Measurements from ENCODE around the gene IL17F.
"Not testable (repeated sequence)": the region's sequence is repeated elsewhere in the genome, so short reads cannot be mapped to it uniquely, and the experiment has no call there.

The IL17F gene

DNA sequence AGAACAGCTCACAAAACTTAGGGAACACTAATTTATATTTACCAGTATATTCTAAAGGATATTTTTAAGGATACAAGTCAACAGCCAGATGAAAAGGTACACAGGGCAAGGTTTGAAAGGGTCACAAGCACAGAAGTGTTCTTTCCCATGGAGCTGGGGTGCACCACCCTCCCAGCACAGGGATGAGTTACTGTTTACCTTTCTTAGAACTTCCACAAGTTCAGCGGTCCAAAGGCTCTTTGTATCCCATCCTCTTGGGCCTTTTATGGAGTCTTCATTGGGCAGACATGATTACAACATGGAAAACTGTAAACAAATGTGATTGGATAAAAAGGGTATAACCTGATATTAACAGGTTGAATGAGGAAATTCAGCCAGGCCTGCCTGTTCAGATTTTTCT is 1.1 kb upstream of the IL17F start:
- no peak for DNase-seq (ENCODE audit: low spot score)

DNA sequence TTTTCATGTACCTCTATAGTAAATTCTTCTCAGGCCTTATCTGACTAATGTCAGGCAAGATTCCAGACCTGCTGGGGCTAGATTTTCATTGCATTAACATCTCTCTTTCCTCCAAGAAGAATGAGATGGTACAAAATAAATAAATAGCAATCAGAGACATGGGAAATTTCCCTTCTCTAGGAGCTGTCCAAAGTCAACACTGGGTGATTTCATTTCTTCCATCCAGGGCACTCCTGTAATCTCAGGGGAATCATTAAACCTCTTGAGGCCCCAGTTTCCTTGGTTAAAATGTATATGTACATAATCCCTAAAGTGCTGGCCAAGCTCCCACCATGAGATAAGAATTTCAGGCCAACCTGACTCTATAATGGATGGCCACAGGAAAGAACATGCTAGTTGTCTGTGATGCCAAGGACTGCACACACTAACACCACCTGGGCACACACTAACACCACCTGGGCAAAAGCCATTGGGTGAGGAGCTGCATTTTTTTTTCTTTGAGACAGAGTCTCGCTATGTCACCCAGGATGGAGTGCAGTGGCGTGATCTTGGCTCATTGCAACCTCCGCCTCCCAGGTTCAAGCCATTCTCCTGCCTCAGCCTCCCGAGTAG is 912 bp downstream of the IL17F start:
- DNase-seq (ENCODE audit: low spot score): no peak

DNA sequence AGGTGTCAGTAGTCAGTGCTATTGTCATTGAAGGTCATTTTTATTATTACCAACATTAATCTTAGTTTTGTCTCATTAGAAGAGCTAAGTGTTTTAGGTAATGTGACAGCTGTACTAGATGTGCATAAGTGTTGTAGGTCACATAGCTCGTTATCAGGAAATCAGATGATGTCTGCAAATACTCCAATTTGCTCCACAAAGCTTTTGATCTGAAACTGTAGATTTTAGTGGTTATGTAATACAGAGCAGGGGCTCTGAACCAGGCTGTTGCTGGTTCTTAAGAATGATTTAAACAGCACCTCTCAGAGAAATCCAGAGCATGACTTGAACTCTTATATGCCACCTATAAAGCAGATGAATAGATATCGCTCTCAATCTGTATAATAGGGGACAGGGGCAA is 2.5 kb downstream of the IL17F start:
- DNase-seq (ENCODE audit: low spot score): no peak

DNA sequence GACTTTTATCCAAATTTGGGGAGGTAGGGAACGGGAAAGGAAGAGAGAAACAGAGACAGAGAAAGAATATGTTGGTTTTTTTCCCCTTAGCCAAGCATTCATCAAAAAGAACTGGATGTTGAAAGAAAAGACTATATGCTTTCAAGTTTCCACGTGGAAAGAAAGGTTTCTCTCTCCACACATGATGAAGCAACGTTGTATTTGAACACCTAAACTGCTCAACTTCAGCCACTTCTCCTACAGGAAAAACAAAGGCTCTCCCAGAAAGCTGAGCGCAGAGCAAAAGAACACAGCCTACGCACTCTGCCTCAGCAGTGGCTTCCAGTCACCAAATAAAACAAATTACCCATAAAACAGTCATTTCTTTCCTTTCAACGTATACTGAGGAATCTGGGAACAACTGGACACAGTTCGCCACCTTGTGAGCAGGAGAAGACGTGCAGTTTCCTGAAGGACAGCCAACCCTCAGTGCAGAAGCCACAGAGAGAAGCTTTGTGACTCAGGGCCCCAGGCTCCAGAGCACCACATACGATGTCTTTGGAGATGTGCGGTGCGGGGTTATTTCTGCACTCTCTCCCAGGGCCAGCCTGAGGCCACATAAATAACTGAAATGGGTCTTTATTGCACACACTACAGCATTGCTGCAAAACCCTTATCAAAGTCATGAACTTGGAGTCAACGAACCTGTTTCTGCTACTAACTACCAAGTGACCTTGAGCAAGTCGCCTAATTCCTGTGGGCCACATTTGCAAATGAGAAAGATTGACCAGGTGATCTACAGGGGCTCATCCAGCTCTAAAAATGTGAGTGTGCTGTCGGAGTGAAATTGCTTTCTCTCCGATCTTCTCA is 10.1 kb downstream of the IL17F start:
- peak; percentile 3 for DNase-seq (ENCODE audit: low spot score)

DNA sequence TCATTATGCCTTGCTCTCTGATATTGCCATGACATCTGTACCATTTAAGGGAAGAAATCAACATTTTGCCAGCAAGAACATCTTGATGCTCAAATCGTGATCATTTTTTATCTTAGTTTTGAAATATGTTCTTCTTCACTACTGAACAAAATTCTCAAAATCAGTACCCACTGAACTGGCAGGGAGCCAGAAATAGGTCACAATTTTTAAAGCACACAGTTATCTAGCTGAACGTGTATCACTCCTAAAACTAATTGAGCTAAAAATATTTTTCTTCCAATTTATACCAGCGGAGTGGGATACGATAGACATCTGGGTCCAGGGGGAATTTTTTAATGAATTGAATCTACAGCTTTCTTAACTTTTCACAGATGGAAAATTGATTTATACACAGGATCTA is 11.3 kb downstream of the IL17F start:
- no peak for DNase-seq (ENCODE audit: low spot score)

DNA sequence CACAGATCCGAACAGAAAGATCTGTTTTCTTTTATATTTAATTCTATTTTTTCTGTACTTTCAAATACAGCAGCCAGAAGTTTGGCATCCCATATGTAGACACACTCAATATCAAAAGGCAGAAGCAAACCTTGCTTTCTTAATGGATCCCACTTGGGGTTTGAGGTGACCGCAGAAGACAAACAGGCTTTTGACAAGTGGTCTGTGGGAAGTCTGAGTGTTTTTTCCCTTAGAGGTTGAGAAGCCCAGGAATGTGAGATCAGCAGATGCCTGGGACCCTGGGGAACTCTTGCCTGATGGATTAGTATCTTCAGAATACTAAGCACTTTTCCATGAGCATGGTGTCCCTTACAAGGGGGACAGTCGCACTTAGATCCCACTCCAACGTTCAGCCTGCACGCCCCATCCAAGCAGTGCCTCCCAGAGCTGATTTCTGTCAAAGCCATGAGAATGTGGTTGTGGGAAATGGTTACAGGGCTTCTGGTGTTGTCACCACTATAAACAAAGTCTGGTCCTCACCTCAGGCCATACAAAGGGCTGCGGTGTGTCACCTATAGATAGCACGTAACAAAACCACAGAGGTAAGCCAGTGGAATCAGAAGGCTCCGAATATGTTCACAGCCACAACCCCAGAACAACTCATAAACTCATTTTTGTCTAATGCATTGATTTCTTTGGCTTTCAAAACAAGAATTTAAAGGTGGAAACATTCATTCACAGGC is 12.7 kb downstream of the IL17F start:
- DNase-seq (ENCODE audit: low spot score): no peak

DNA sequence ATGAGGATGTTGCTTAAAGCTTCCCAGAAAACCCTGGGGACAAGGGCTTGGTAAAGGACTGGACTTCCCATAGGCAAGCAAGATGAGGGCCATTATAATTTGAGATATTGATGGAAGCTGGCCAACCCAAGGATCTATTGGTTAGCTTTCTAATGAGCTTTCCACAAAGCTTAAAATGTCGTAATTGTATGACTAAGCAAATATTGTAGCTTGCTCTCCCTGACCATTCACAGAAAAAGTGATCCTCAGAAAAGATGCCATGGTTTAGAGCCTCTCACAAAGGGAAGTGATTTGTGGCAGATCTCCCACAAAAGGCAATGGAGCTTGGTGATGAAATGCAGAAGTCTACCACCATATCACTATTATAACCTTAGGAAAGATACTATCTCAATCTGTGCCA is 13.6 kb downstream of the IL17F start:
- no peak for DNase-seq (ENCODE audit: low spot score)

DNA sequence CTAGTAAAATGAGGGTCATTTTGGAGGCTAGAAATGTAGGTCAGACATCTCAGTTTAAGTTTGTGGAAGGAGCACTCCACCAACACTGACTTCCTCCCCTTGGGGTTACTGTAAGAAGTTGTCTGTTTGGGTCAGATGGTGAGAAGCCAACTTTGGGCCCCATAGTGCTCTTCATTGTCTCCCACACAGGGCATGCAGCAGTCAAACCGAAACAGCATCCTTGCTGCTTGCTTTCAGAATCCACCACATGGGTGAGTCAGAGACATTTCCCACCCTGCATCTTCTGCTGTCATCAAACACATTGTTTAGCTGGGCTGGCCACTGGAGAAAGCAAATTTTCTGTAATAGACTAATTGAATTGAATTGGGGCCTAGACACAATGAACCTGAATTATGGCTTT is 16.8 kb downstream of the IL17F start:
- DNase-seq (ENCODE audit: low spot score): no peak

DNA sequence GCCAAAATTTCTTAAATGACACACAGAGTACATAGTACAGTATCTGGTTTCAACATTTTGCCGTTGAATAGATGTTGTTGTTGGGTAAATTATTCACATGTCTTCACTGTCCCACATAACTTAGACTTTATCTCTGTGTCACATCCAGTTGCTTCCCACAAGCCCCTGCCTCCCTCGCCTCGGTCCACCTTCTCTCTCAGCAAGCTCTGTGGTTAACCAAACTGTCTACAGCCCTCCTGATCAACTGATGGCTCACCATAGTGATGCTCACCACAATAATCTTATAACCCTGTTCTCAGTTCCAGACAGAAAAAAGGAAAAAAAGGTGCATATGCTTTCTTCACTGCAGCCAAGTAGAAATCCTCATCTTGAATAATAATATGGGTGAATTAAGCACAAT is 23.0 kb downstream of the IL17F start:
- no peak for DNase-seq (ENCODE audit: low spot score)

DNA sequence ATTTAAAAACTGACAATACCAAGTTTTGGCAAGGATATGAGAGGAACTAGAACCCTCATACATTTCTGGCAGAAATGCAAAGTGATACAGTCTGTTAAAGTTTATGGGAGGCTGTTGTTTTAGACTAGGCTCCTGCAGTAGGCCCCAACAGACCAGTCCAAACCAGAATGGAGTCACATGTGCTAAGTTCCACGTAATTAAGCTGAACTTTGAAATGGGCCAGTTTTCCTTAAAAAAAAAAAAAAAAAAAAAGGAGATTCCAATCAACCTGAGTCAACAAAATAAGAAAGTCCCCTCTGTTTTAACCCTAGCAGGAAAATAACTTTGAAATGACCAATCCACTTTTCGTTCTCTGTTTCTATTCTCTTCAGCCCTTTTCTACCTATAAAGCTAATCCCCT is 26.5 kb downstream of the IL17F start:
- no peak for DNase-seq (ENCODE audit: low spot score)

DNA sequence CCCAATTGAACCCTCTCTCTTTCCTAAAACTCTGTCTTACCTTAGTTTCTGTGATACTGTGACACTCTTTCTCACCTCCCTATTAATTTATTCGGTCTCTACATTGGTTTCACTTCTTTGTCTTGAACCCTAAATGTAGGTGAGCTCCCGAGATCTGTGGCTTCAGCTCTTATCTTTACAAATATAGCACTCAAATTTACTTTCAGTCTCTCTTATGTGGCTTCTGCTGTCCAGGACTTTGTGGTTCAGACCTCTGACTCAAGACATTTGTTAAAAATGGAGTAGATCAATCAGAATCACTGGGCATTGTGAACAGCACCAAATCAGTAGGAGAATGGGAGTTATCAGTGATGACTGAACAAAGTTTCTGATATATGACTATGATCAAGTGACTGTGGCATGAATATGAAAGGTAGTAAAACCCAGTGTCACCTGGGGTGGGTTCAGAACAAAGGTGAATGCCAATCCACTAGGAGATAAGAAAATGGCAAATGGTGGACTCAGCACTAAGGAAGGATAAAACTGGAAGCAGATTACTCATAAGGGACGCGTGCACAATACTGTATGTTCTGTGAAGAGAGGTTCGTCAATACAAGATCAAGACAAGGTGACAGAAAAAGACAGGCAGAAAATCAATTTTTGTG is 27.2 kb downstream of the IL17F start:
- DNase-seq (ENCODE audit: low spot score): no peak

DNA sequence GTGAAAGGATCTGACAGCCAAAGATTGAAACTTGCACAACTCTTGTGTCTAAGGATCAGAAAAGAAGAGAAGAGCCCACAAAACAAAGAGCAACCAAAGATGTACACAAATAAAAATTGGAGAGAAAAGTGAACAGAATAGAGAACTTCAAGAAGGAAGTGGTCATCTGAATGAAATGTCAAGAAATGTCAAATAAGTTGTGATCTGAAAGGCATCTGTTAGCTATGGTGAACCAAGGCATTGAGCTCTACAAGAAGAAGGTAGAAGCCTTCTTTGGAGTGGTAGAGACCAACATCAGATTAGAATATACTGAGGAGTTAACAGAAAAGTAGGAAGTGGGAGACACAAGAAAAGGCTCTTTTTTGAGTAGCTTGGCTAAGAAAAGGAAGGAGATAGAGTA is 28.5 kb downstream of the IL17F start:
- no peak for DNase-seq (ENCODE audit: low spot score)

DNA sequence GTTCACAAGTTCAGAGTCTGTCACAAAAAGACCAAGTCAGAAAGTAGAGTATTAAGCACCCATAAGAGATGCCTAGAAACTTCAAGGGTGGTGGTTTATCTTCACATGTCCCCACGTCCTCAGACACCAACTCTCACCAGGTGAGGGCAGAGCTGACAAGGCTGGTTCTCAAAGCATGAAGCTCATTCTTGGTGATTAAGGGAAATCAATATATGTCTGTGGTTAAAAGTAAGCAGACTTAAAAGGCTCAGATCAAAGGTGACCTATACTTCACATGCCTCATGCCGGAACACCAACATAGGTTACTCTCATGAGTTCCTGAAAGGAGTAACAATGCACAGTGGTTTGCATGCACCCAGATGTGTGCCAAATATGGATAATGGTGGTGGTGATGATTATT is 31.2 kb downstream of the IL17F start:
- no peak for DNase-seq (ENCODE audit: low spot score)

DNA sequence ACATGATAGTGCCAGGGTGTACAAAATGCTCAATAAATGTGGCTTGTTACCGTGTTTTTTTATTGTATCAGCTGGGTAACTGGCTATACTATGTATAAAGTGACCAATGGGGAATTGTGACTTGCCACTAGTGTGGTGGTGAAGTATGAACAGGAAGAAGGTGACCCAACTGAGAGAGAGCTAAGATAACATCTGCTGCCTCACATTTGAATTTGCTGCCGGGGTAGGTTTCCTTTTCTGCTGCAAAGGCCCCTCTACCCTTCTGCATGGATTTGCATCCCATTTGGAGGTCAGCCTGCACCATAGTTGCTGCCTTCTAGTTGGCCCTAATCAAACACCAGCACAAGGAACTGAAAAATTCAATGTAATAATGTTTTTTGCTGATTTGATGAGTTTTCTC is 34.1 kb downstream of the IL17F start:
- DNase-seq (ENCODE audit: low spot score): no peak

DNA sequence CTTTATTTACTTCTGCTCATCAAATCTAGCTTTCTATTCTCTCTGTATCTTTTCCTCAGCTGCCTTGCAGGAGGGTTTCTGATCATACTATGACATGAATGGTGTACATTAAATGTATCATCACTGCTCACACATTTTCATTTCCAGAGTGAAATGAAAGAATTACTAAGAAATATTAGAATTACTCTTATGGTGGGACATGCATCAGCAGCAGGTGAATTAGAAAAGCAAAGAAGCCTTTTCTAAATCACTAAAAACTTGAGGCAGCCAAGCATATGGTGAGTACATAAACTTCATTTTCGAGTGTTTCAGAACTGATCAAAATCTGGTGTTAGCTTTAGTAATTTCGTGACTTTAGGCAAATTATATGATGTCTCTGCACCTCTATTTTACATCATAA is 34.5 kb downstream of the IL17F start:
- no peak for DNase-seq (ENCODE audit: low spot score)

DNA sequence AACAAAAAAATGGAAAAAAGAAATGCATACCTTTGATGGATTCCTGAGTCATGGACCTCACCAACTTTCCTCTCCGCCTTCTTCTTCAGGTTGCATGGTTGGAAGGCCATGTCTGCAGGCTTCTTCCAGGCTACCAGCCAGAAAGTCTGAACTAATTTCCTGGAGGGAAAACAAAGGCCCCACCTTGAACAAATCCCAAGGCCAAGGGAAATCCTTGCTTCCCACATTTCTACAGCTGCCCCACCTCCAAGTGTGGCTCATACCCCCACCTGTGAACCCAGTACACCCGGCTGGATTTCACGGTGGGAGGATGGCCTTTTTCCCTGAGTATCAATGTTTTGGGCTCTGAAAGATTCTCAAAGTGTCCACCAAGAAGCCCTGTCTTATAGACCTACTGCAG is 35.7 kb downstream of the IL17F start:
- DNase-seq (ENCODE audit: low spot score): no peak

DNA sequence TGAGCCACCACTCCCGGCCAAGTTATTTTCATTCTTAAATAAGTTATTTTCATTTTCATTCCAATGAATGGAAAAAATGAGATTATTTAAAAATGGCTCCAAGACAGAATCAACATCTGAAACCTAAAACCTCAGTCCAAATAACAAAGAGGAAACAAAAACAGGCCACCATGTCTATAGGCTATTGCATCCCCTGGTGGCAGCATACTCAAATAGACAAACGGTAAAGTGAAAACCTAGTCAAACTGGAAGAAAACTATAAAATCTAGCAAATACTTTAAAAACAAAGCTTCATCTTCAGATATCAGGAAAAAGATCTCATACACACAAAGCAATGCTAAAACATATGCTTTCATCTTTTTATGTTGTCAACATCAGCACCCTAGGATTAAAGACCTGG is 37.2 kb downstream of the IL17F start:
- no peak for DNase-seq (ENCODE audit: low spot score)

DNA sequence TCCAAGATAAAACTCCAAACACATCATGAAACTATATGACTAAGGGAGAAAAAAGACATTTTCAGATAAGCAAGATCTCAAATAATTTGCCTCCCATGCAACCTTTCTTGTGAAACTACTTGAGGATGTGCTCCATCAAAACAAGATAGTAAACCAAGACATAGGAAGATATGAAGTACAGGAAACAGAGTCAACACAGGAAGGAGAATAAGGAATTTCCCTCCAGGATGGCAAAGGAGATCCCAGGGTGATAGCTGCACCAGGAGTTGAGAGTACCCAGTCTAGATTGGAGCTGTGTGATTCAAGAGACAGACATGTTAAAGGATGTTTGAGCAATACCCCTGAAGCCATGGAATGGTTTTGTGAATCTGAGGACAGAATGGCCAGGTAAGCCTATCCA is 42.8 kb downstream of the IL17F start:
- no peak for DNase-seq (ENCODE audit: low spot score)

DNA sequence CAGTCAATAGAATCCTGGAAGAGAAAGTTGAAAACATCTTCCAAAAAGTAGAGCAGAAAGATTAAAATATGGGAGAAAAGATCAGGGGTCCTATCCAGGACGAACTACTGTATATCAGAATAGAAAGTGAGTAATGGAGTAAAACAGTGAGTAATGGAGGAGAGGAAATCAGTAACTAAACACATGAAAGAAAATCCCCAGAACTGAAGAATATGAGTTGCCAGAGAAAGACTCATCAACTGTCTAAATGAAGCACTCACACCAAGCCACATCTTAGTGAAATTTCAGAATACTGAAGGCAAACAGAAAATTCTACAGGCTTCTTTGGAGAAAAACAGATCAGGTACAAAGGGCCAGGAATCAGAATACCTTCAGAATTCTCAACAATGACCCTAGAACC is 43.3 kb downstream of the IL17F start:
- no peak for DNase-seq (ENCODE audit: low spot score)

DNA sequence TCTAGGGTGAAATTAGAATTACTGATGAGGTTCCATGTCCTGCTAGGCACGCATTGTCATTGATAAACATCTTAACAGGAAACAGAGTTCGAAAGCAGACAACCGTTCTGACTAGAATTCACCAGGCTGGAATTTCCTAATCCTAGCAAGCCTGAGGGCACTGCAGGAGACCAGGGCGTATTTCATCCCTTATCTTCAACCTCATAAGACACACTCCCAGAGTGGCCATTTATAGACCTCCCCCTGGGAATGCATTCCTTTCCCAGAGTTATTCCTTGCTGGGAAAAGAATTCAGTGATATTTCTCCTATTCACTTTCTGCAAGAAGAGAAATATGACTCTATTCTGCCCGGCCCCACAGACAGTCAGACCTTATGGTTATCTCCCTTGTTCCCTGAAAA is 44.2 kb downstream of the IL17F start:
- DNase-seq (ENCODE audit: low spot score): not testable (repeated sequence)

DNA sequence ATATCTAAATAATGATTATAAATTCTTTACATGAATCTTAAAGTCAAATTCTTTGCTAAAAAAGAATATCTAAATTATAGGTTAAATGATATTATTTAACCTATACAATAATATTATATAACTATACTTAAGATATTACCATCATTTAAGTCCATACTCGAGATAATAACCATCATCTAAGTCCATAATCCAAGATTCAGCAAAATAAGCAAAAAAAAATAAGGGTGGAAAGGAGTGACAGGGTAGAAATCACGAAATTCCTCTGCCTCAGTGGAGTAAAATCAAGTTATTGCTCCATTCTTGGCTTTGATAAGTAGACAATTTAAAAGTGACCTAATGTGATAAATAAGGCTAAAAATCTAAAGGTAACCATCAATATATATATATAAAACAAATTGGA is 48.4 kb downstream of the IL17F start:
- DNase-seq (ENCODE audit: low spot score): no peak

DNA sequence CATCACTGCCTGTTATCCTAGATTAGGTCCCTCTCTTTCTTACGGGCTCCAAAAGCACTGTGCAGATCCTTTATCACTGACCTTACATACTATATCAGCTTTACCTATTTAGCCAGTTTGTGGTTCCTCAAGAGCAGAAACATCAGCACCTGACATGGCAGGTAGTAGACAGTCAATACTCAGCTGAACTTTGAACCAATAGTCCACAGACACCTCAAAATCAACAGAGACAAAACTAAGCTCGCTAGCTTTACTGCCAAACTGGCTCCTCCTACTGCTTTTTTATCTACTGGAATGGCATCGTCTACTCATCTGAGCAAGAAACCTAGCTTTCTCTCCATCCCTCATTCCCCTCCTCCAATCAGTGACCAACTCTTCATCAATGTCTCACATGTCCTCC is 52.5 kb downstream of the IL17F start:
- no peak for DNase-seq (ENCODE audit: low spot score)

DNA sequence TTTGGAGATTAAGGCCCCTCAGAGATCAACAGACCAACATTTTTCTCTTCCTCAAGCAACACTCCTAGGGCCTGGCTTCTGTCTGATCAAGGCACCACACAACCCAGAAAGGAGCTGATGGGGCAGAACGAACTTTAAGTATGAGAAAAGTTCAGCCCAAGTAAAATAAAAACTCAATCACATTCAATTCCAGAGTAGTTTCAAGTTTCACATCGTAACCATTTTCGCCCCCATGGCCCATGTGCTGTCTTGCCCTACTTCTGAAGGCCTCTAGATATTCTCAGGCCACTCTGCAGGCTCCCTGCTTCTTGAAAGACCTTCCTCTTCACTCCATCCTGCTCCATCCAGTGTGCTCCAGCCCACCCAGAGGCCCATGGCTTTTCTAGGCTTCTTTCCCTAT is 53.9 kb downstream of the IL17F start:
- no peak for DNase-seq (ENCODE audit: low spot score)

Measured in Ammon's horn (tissue), 1 donor.